ENCODE measurements around the gene NARS2.
"Not testable (repeated sequence)": the region's sequence is repeated elsewhere in the genome, so short reads cannot be mapped to it uniquely, and the experiment has no call there.

NARS2 gene

GRCh38 chr11:78476066-78476465 is 98.6 kb downstream of the NARS2 start:
- DNase-seq (ENCODE audit: low read depth) = no peak

GRCh38 chr11:78474451-78474850 is 100.2 kb downstream of the NARS2 start:
- DNase-seq (ENCODE audit: low read depth) = no peak

GRCh38 chr11:78472905-78473304 is 101.8 kb downstream of the NARS2 start:
- no peak for DNase-seq (ENCODE audit: low read depth)

- no peak for DNase-seq (ENCODE audit: low read depth)
Observed at GRCh38 chr11:78472382-78472781, 102.3 kb downstream of the NARS2 start.

GRCh38 chr11:78470861-78471442 is 103.7 kb downstream of the NARS2 start:
- no peak for DNase-seq (ENCODE audit: low read depth)

GRCh38 chr11:78469896-78470295 is 104.8 kb downstream of the NARS2 start:
- DNase-seq (ENCODE audit: low read depth) = no peak

- no peak for DNase-seq (ENCODE audit: low read depth)
Observed at GRCh38 chr11:78467931-78468330, 106.7 kb downstream of the NARS2 start.

- DNase-seq (ENCODE audit: low read depth) = no peak
Observed at GRCh38 chr11:78467370-78467769, 107.3 kb downstream of the NARS2 start.

GRCh38 chr11:78465169-78465942 is 109.3 kb downstream of the NARS2 start:
- DNase-seq (ENCODE audit: low read depth) = no peak

- not testable (repeated sequence) for DNase-seq (ENCODE audit: low read depth)
Observed at GRCh38 chr11:78464787-78465168, 109.9 kb downstream of the NARS2 start.

GRCh38 chr11:78460471-78460870 is 114.2 kb downstream of the NARS2 start:
- DNase-seq (ENCODE audit: low read depth) = no peak

- DNase-seq (ENCODE audit: low read depth) = no peak
Observed at GRCh38 chr11:78459738-78460137, 114.9 kb downstream of the NARS2 start.

GRCh38 chr11:78457448-78457847 is 117.2 kb downstream of the NARS2 start:
- DNase-seq (ENCODE audit: low read depth) = no peak

- peak; percentile 6 for DNase-seq (ENCODE audit: low read depth)
Observed at GRCh38 chr11:78453140-78453935, 121.3 kb downstream of the NARS2 start.

GRCh38 chr11:78451371-78452150 is 123.1 kb downstream of the NARS2 start:
- DNase-seq (ENCODE audit: low read depth) = no peak

GRCh38 chr11:78450866-78451265 is 123.8 kb downstream of the NARS2 start:
- DNase-seq (ENCODE audit: low read depth) = no peak

GRCh38 chr11:78449866-78450265 is 124.8 kb downstream of the NARS2 start:
- DNase-seq (ENCODE audit: low read depth) = no peak

- no peak for DNase-seq (ENCODE audit: low read depth)
Observed at GRCh38 chr11:78446210-78446609, 128.5 kb downstream of the NARS2 start.

- DNase-seq (ENCODE audit: low read depth) = no peak
Observed at GRCh38 chr11:78444726-78445125, 129.9 kb downstream of the NARS2 start.

GRCh38 chr11:78441956-78442355 is 132.7 kb downstream of the NARS2 start:
- DNase-seq (ENCODE audit: low read depth) = no peak

GRCh38 chr11:78438298-78438975 is 136.2 kb downstream of the NARS2 start:
- DNase-seq (ENCODE audit: low read depth) = no peak

GRCh38 chr11:78432956-78433355 is 141.7 kb downstream of the NARS2 start:
- no peak for DNase-seq (ENCODE audit: low read depth)

Data from fibroblast of gingiva (primary cell).